VCaP (cell line): ENCODE data around the gene BCKDHB.

ENCODE experiments used
- H3K27ac ChIP-seq: fragments of 450-650 bp; 2 replicates; pipeline ENCODE4 v1.5.1; 2017
- TF ChIP-seq, protein P1 (sequence below): fragments of 450-650 bp; conservative IDR thresholded peaks from 2 replicates; pipeline ENCODE4 v1.5.1; 2017; ENCODE audit warnings: mild to moderate bottlenecking, moderate library complexity

Gene BCKDHB

DNA sequence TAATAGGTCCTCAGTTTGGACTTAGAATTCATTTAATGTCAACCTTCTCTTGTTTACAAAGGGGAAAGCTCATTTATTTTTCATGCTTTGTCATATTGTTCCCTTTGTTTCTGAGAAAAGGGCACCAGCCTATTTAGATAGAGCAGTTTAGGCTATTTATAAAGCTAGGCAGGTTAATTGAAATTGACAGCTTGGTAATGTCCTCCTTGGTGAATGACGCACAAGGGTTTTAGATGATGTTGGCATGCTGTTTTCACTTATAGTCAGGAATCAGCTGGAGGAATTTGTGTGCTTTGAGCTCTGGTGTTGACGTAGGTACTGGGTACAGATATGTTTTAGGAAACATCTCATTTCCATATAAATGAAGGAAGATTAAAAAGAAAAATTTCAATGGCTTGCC lies 45.2 kb downstream of the BCKDHB start:
- H3K27ac ChIP-seq = no peak overlapping the region

DNA sequence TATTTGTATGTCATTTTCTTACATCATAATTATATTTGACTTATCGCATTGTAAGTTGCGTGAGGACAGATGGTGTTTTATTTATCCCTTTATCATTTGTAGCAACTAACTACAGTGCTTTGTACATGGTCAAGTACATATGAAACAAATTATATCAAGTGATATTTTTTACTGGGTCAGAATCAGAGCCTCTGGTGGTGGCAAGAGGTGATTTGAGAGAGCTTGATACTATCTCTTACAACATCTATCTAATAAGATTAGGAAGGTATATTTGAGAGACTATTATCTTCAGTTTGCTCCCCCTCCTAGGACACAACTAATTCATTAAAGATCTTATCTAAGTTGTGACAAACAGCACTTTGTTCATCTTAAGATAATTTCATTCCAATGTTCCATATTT lies 47.7 kb downstream of the BCKDHB start:
- TF ChIP-seq, protein P1, sequence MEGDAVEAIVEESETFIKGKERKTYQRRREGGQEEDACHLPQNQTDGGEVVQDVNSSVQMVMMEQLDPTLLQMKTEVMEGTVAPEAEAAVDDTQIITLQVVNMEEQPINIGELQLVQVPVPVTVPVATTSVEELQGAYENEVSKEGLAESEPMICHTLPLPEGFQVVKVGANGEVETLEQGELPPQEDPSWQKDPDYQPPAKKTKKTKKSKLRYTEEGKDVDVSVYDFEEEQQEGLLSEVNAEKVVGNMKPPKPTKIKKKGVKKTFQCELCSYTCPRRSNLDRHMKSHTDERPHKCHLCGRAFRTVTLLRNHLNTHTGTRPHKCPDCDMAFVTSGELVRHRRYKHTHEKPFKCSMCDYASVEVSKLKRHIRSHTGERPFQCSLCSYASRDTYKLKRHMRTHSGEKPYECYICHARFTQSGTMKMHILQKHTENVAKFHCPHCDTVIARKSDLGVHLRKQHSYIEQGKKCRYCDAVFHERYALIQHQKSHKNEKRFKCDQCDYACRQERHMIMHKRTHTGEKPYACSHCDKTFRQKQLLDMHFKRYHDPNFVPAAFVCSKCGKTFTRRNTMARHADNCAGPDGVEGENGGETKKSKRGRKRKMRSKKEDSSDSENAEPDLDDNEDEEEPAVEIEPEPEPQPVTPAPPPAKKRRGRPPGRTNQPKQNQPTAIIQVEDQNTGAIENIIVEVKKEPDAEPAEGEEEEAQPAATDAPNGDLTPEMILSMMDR = no peak
- no peak overlapping the region for H3K27ac ChIP-seq

More for the DNA sequence above, 45.2 kb downstream of the BCKDHB start:
- TF ChIP-seq, protein P1 = no peak

DNA sequence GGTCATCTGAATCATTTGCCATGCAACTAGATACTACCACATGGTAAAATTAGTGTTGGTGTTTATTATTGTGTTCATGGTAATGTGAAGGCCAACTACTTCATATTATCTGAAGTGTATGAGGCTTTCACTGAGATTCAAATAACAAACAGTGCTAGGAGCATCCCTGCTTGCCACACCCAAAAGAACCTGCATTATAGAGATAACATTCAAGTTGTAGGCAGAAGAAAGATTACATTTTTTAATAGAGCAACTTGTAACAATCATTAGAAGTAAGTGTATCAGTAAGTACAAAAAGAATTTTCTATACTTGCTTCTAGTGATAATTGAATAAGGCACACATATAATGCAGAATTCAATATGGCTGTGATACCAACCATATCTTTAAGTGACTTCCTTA lies 49.8 kb downstream of the BCKDHB start:
- TF ChIP-seq, protein P1 = no peak
- no peak overlapping the region for H3K27ac ChIP-seq

DNA sequence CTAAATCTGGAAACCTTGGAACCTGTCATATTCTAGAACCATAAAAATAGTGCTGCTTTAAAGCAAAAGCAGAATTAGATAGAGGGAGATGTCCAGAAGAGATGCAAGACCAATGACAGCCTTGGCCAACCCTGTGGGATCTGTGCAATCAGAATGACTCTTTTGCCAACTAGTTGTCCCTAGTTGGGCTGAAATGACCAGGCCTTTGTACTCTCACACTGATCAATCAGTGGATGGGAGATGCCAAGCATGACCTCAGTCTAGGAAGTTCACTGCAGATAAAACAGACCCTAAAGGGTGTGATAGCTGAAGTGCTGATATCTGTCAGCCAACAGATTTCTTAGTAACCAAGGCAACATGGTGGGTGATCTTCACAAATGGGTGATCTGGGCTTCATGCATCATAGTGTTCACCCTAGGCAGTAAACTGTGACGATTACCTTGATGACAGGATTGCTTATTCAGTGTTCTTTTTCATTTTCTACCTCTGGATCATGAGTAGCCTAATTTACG lies 52.1 kb downstream of the BCKDHB start:
- no peak overlapping the region for H3K27ac ChIP-seq

DNA sequence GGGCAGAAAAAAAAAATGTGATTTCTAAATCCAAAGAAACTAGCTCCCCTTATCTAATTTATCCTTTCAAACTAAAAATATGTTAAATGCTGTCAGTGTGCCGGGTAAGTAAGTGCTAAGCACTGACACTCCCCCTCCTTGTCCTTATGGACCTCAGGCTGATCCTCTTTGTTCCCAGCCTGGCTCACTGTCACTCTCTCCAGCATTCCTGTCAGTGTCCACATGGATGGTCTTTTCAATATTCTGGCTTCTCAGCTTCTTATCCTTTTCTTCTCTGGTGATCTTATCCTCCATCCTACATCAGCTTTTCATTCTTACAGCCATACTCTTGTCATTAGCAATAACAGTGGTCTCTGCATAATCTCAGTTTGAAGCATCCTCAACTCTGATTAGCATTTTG lies 55.0 kb downstream of the BCKDHB start:
- TF ChIP-seq, protein P1 = no peak
- no peak overlapping the region; the same call in 1 of the 2 replicates for H3K27ac ChIP-seq

More for the DNA sequence above, 52.1 kb downstream of the BCKDHB start:
- TF ChIP-seq, protein P1 = no peak

DNA sequence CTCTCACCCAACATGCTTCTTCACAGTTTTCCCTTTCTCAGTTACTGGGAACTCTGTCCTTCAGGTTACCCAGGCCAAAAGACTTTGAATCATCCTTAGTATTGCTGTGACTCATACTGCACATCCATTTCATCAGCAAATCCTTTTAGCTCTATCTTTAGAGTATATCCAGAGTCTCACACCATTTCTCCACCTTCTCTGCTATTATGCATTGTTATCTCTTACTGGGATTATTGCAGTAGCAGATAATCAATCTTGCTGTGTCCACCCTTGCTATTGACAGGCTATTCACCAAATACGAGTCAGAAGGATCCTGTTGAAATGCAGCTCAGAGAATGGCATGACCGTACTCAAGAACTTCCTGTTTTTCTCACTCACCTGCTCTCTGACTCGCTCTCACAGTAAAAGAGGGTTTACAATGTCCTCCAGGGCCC lies 57.3 kb downstream of the BCKDHB start:
- TF ChIP-seq, protein P1 = no peak
- H3K27ac ChIP-seq = peak overlapping the region; percentile 75

DNA sequence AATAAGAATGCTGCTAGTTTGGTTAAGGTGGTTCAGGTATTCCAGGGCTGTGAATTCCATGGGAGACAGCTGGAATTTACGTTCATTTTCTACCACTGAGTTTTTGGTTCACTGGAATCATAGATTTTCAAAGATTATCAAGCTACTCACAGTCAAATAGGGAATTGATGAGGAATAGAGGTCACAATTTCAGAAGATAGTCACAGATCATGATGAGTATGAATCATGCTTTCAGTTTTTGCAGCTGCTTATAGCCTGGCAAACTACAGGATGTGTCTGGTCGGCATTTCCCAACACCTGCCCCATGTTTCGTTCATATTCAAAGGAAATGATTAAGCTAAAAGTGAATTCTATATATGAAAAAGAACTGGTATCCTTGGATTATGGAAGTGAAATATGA lies 58.7 kb downstream of the BCKDHB start:
- TF ChIP-seq, protein P1 = no peak
- H3K27ac ChIP-seq = no peak overlapping the region; the same call in 1 of the 2 replicates
